Activated CD4-positive, alpha-beta T cell treated with anti-CD3 and anti-CD28 coated beads, Interleukin-2, amount 10 ng/mL, durations not matched to agents 7 days and 5 days (primary cell): ENCODE measurements around the gene SLC9A1. TPM values are rescaled to one million over a fixed set of nuclear protein-coding genes. Genes with fewer than 3 reads are reported as not detected.
"Not testable (repeated sequence)": the region's sequence is repeated elsewhere in the genome, so short reads cannot be mapped to it uniquely, and the experiment has no call there.

ENCODE experiments used
- CTCF ChIA-PET: fragments of 350-600 bp; sonication (Branson Sonifier 250); formaldehyde crosslinking; loops from one replicate; lab custom pipeline; 2021; ENCODE audit warnings: antibody characterized with exemption; lab: Charles Lee
- POLR2A ChIA-PET: fragments of 350-600 bp; sonication (Branson Sonifier 250); formaldehyde crosslinking; loops from one replicate; lab custom pipeline; 2021; ENCODE audit warnings: antibody characterized with exemption; lab: Charles Lee
- DNase-seq: peaks from one replicate; pipeline ENCODE4 v3.0.0-alpha.2; 2020
- H3K27ac Mint-ChIP-seq: one replicate; pipeline ENCODE4 v1.8.0; 2021; ENCODE audit warnings: mild to moderate bottlenecking, moderate library complexity, mixed read lengths
- H3K27me3 Mint-ChIP-seq: one replicate; pipeline ENCODE4 v1.8.0; 2021; ENCODE audit warnings: mixed read lengths
- H3K36me3 Mint-ChIP-seq: one replicate; pipeline ENCODE4 v1.8.0; 2021; ENCODE audit warnings: low read depth, mixed read lengths
- H3K4me1 Mint-ChIP-seq: one replicate; pipeline ENCODE4 v1.8.0; 2021; ENCODE audit warnings: mixed read lengths
- H3K4me3 Mint-ChIP-seq: one replicate; pipeline ENCODE4 v1.8.0; 2021; ENCODE audit warnings: mild to moderate bottlenecking, moderate library complexity, mixed read lengths
- H3K9me3 Mint-ChIP-seq: one replicate; pipeline ENCODE4 v1.8.0; 2021; ENCODE audit warnings: mixed read lengths
- total RNA-seq, 2 experiments: library from RNA; stranded (reverse); gene quantifications; one replicate each; pipeline ENCODE4 v1.2.3, GENCODE V29; 2021

Gene SLC9A1
- total RNA-seq: 10 to 100 TPM; 24.8 to 32.4 TPM

DNA sequence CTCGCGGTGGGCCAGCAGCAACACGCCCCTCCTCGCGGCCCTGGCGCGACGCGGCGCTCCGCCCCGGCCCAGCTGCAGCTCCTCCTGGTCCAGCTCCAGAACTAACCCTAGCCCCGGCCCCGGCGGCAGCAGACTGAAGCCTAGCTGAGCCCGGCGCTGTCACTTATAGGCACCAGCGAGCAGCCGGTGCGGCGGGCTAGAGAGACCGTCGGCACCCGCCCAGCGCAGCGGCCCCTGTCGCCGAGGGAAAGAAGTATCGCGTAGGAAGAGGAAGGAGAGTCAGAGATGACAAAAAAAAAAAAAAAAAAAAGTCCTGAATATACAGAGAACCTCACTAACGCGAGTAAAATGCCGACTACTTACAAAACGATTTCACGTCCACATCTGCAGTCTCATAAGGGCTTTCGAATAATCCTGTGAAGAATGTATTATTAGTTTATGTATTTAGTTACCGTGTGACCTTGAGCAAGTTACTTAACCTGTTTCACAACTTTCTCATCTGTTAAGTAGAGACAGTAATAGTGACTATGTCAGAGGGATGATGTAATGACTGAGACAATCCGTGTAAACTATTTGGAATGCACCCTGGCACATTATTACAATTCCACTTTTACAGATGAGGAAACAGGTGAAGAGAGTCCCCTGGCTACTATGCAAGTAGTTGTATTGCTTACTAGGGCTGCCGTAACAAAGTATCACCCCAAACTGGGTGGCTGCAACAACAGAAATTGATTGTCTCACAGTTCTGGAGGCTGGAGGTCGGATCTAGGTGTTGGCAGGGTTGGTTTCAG lies at the start of gene SLC9A1:
Gene SLC9A1, minus strand, starts transcription at position 135 of the 791 bp plus-strand sequence. CDS start 791 bp downstream, outside the sequence.
- no peaks in the 10 kb centered on the region for H3K27me3 Mint-ChIP-seq
- peak; percentile 91 for DNase-seq
- peaks cover 2% of the 10 kb centered on the region for H3K9me3 Mint-ChIP-seq
- H3K27ac Mint-ChIP-seq: peak within 1 kb of the TSS; percentile 100
- POLR2A ChIA-PET: interaction anchor here (0.6 to 1.4 kb wide), 5 partner anchors 10 to 603 kb away, joined by 3 to 7 read pairs (median 4); no protein-coding TSS in a partner anchor
- H3K4me1 Mint-ChIP-seq: peaks cover 45% of the 10 kb centered on the region
- H3K36me3 Mint-ChIP-seq: peaks cover 9% of the 10 kb centered on the region
- H3K4me3 Mint-ChIP-seq: peak within 1 kb of the TSS; percentile 88
- CTCF ChIA-PET: interaction anchor here (0.6 to 6.4 kb wide), 26 partner anchors 9 to 606 kb away, joined by 3 to 76 read pairs (median 4); partner anchors contain the start of genes NUDC and TRNP1

- Mint-ChIP-seq H3K9me3 (no peaks in the 10 kb centered on the region), H3K4me3 (no peak overlapping the region), H3K36me3 (no peaks in the 10 kb centered on the region), H3K4me1 (no peaks in the 10 kb centered on the region), H3K27ac (no peak overlapping the region), H3K27me3 (peaks cover 2% of the 10 kb centered on the region)
- ChIA-PET POLR2A (no interaction called here), CTCF (interaction anchor here (0.6 to 1.5 kb wide), 5 partner anchors 13 to 242 kb away, joined by 3 to 4 read pairs (median 3); partner anchors contain the start of gene SLC9A1)
- no peak for DNase-seq
Observed at GRCh38 chr1:27203946-27204345, 49.0 kb upstream of the SLC9A1 start.

GRCh38 chr1:27201295-27201694 lies 46.4 kb upstream of the SLC9A1 start:
- DNase-seq: no peak
- Mint-ChIP-seq H3K9me3 (no peaks in the 10 kb centered on the region), H3K4me3 (no peak overlapping the region), H3K36me3 (no peaks in the 10 kb centered on the region), H3K27ac (no peak overlapping the region), H3K4me1 (peaks cover 6% of the 10 kb centered on the region), H3K27me3 (no peaks in the 10 kb centered on the region)
- POLR2A ChIA-PET: no interaction called here
- CTCF ChIA-PET: interaction anchor here (0.6 kb wide), 1 partner anchor 156 kb away, joined by 3 read pairs; no protein-coding TSS in a partner anchor

DNA sequence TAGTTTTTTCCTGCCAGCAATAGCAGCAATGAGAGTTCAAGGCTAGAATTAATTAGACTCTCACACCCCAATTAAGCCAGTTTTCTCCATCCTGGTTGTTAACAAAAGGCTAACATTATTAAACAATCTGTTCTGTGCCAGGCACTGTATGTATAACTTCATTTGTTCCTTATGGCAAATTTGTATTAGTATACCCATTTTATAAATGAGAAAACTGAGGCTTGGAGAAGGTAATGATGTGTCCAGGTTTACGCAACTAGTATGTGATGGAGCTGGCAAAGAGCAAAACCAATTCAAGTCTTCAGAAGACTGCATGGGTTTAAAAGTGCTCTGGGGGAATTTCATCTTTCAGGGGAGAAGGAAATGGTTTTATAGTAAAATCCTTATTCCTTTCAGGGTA lies 38.3 kb upstream of the SLC9A1 start:
- POLR2A ChIA-PET: no interaction called here
- peaks cover 5% of the 10 kb centered on the region for H3K4me1 Mint-ChIP-seq
- no peaks in the 10 kb centered on the region for H3K9me3 Mint-ChIP-seq
- no peaks in the 10 kb centered on the region for H3K36me3 Mint-ChIP-seq
- H3K27me3 Mint-ChIP-seq: peaks cover 3% of the 10 kb centered on the region
- no peak overlapping the region for H3K27ac Mint-ChIP-seq
- H3K4me3 Mint-ChIP-seq: no peak overlapping the region
- DNase-seq: no peak
- CTCF ChIA-PET: no interaction called here

DNA sequence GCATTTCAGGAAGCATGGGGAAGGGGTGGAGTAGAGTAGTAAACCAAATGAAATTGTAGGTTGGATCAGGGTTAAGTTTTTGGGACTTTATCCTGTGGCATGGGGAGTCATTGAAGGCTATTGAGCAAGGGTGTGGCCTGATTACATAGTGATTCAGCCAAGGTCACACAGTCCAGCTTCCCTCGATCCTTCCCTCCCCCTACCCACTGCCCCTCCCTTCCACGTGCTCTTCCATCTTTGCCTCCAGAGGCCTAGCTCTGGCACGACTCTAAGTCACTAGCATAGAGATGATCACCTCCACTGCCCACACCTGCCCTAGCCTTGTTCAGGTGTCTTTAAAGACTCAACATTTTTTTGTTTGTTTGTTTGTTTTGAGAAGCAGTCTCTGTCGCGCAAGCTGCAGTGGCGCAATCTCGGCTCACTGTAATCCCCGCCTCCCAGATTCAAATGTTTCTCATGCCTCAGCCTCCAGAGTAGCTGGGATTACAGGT lies 37.2 kb upstream of the SLC9A1 start:
- Mint-ChIP-seq H3K27me3 (peaks cover 3% of the 10 kb centered on the region), H3K36me3 (no peaks in the 10 kb centered on the region), H3K4me3 (no peak overlapping the region), H3K9me3 (no peaks in the 10 kb centered on the region), H3K4me1 (no peaks in the 10 kb centered on the region), H3K27ac (no peak overlapping the region)
- no peak for DNase-seq
- ChIA-PET CTCF (interaction anchor here (1.2 kb wide), 1 partner anchor 37 kb away, joined by 4 read pairs; the partner anchor contains the start of gene SLC9A1), POLR2A (no interaction called here)

DNA sequence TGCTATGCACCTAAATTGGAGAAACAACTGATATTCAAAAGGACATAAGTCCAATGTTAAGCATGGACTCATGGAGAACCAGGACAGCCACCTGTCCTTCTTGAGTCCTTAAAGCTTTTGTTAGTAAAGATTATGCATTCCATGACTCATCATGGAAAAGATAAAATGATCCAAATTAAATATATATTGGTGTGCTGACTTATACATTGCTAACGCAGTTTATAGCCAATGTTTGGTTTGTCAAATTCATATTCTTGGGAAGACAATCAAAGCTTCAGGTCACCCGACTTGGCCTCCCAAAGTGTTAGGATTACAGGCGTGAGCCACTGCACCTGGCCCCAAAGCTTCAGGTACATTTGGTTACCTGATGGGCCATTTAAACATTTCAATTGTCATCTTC lies 29.7 kb upstream of the SLC9A1 start:
- CTCF ChIA-PET, H3K4me3 Mint-ChIP-seq, POLR2A ChIA-PET, DNase-seq, H3K4me1 Mint-ChIP-seq, H3K36me3 Mint-ChIP-seq, H3K27ac Mint-ChIP-seq, H3K27me3 Mint-ChIP-seq: not testable (repeated sequence)
- H3K9me3 Mint-ChIP-seq: peaks cover 12% of the 10 kb centered on the region

DNA sequence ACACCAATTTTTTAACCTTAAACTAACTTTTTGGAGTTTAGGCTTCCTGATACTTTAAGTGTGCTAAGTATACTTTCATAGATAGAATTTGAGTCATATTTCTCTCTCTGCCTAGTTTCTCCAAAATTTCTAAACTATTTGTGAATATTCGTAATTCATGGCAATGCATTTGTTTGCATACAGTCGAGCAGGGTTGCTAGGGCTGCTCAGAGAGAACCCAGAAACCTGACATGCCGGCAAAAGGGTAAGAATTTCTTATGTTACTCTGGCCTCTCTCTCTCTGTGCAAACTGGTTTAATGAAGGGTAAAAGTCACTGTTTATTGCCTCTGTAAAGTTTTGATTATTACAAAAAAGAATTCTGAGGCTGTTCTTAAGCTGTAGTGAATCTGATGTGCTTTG lies 25.1 kb upstream of the SLC9A1 start:
- no peak for DNase-seq
- Mint-ChIP-seq H3K4me3 (no peak overlapping the region), H3K4me1 (no peaks in the 10 kb centered on the region), H3K36me3 (no peaks in the 10 kb centered on the region), H3K27me3 (no peaks in the 10 kb centered on the region), H3K27ac (no peak overlapping the region), H3K9me3 (peaks cover 16% of the 10 kb centered on the region)
- CTCF ChIA-PET: interaction anchor here (1.2 kb wide), 1 partner anchor 135 kb away, joined by 4 read pairs; no protein-coding TSS in a partner anchor
- POLR2A ChIA-PET: no interaction called here

GRCh38 chr1:27179379-27179778 lies 24.5 kb upstream of the SLC9A1 start:
- no peaks in the 10 kb centered on the region for H3K27me3 Mint-ChIP-seq
- H3K27ac Mint-ChIP-seq: no peak overlapping the region
- DNase-seq: no peak
- no peak overlapping the region for H3K4me3 Mint-ChIP-seq
- H3K36me3 Mint-ChIP-seq: no peaks in the 10 kb centered on the region
- no peaks in the 10 kb centered on the region for H3K4me1 Mint-ChIP-seq
- POLR2A ChIA-PET: no interaction called here
- CTCF ChIA-PET: no interaction called here
- peaks cover 16% of the 10 kb centered on the region for H3K9me3 Mint-ChIP-seq

DNA sequence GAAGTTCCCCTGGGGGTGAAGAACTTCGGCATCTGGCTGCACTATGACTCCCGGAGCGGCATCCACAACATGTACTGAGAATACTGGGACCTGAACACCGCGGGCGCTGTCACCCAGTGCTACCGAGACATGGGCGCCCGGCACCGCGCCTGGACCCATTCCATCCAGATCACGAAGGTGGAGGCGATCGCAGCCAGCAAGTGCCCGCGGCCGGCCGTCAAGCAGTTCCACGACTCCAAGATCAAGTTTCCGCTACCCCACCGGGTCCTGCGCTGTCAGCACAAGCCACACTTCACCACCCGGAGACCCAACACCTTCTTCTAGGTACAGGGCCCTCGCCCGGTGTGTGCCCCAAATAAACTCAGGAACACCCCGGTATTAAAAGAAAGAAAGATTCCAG lies 22.0 kb upstream of the SLC9A1 start:
- POLR2A ChIA-PET: no interaction called here
- DNase-seq: no peak
- H3K9me3 Mint-ChIP-seq: peaks cover 10% of the 10 kb centered on the region
- peaks cover 3% of the 10 kb centered on the region for H3K27me3 Mint-ChIP-seq
- H3K27ac Mint-ChIP-seq: no peak overlapping the region
- H3K4me1 Mint-ChIP-seq: no peaks in the 10 kb centered on the region
- no peaks in the 10 kb centered on the region for H3K36me3 Mint-ChIP-seq
- CTCF ChIA-PET: no interaction called here
- no peak overlapping the region for H3K4me3 Mint-ChIP-seq

DNA sequence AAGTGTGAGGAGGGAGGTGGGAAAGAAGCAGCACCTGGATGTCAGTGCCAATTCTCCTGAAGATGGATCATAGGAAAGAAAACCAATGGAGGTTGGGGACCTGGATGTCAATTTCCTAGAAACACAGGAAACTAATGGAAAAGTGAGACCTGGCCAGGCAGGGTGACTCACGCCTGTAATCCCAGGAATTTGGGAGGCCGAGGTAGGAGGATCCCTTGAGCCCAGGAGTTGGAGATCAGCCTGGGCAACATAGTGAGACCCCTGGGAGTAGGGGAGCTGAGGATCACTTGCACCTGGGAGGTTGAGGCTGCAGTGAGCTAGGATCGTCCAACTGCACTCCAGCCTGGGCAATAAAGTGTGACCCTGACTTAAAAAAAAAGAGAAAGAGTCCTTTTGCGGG lies 21.4 kb upstream of the SLC9A1 start:
- CTCF ChIA-PET: no interaction called here
- H3K9me3 Mint-ChIP-seq: peaks cover 10% of the 10 kb centered on the region

DNA sequence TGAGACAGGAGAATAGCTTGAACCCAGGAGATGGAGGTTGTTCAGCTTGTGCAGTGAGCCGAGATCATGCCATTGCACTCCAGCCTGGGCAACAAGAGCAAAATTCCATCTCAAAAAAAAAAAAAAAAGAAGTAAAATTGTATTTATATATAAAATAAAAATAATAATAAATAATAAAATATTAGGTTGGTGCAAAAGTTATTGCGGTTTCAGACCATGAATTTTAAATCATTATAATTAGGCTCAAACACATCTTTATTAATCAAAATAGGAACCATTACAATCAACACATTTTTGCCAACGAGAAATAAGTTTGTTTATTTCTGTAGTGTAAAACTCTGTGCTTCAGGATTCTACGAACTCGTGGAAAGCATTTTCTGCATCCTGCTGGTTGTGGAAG lies 18.1 kb upstream of the SLC9A1 start:
- DNase-seq, H3K36me3 Mint-ChIP-seq, H3K9me3 Mint-ChIP-seq, H3K4me1 Mint-ChIP-seq, POLR2A ChIA-PET, H3K4me3 Mint-ChIP-seq, H3K27me3 Mint-ChIP-seq, H3K27ac Mint-ChIP-seq: not testable (repeated sequence)
- CTCF ChIA-PET: interaction anchor here (1.5 kb wide), 1 partner anchor 19 kb away, joined by 6 read pairs; the partner anchor contains the start of gene SLC9A1

More for the DNA sequence above, 21.4 kb upstream of the SLC9A1 start:
- Mint-ChIP-seq H3K4me1 (no peaks in the 10 kb centered on the region), H3K27me3 (peaks cover 3% of the 10 kb centered on the region), H3K27ac (no peak overlapping the region), H3K36me3 (no peaks in the 10 kb centered on the region), H3K4me3 (no peak overlapping the region)
- no peak for DNase-seq
- POLR2A ChIA-PET: no interaction called here

GRCh38 chr1:27166929-27167328 lies 12.0 kb upstream of the SLC9A1 start:
- no peak for DNase-seq
- ChIA-PET CTCF (interaction anchor here (1.8 kb wide), 1 partner anchor 12 kb away, joined by 7 read pairs; the partner anchor contains the start of gene SLC9A1), POLR2A (no interaction called here)
- Mint-ChIP-seq H3K36me3 (no peaks in the 10 kb centered on the region), H3K27ac (no peak overlapping the region), H3K27me3 (no peaks in the 10 kb centered on the region), H3K4me3 (no peak overlapping the region), H3K4me1 (peaks cover 4% of the 10 kb centered on the region), H3K9me3 (no peaks in the 10 kb centered on the region)

DNA sequence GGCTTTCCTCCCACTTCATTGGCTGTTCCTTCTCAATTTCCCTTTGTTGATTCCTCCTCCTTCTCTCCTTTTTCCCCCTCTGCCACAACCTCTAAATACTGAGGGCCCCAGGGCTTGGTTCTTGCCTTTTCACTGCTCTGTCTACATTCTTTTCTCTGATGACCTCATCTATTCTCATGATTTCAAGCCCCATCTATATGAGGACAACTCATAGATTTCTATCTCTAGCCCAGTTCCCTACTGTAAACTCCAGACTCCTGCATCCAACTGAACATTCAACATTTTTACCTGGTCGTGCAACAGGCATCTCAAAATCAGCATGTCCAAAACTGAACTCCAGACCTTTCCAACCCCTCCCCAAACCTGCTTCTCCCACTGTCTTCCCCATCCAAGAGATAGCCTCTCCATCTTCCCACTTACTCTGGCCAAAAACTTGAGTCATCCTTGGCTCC lies 11.5 kb upstream of the SLC9A1 start:
- Mint-ChIP-seq H3K36me3 (no peaks in the 10 kb centered on the region), H3K9me3 (no peaks in the 10 kb centered on the region), H3K4me3 (no peak overlapping the region), H3K4me1 (peaks cover 9% of the 10 kb centered on the region), H3K27me3 (no peaks in the 10 kb centered on the region), H3K27ac (no peak overlapping the region)
- no peak for DNase-seq
- ChIA-PET POLR2A (no interaction called here), CTCF (interaction anchor here (0.6 to 1.8 kb wide), 2 partner anchors 8 to 11 kb away, joined by 6 to 7 read pairs; partner anchors contain the start of gene SLC9A1)
